SW480 (cell line): ENCODE data around the gene SPART.
A peak's percentile ranks its signal among the peaks of the same experiment; 100 is the strongest.

ENCODE experiments used
- DNase-seq: peaks from one replicate; pipeline ENCODE4 v3.0.0-alpha.2; 2016; ENCODE audit warnings: low spot score

The SPART gene

DNA sequence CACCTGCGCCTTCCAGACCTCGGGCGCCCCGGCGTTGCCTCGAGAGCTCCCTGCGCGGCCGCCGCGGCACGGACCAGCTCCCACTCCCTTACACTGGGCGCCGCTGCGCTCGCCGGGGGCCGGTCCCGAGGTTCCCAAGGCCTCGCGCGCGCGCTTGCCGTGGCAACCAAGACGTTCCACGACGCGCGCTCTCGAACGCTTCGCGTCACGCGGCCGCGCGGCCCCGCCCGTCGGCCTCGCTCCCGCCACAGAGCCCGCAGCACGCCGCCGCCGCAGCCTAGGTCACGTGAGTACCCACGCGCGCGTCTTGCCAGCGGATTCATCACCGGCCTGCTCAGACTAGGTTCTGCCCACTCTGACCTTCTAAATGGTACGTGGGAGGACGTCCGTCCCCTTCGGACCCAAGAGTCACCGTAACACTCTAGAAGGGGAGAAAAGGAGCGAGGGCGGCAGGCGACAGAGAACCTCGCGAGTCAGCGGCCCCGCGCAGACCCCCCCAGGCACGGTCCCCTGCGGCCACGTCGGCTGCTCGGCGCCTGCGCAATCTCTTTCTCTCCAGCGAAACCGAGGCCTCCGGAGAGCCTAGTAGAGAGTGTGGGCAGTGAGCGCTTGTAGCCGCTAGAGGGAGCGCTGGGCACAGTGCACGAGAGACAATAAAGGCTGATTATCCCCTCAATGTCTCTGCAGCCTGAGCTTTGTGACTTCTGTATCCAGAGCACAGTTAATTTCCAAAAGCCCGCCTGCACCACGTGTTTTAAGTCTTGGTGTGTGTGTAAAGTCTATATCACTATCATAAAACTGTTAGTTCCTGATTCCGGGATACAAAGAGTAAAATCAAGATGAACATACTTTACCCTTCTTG lies at the start of gene SPART:
TSS of gene SPART (minus strand) at position 173 of the 862 bp plus-strand sequence. CDS start 10,564 bp downstream, outside the sequence.
- peak; percentile 39 for DNase-seq

DNA sequence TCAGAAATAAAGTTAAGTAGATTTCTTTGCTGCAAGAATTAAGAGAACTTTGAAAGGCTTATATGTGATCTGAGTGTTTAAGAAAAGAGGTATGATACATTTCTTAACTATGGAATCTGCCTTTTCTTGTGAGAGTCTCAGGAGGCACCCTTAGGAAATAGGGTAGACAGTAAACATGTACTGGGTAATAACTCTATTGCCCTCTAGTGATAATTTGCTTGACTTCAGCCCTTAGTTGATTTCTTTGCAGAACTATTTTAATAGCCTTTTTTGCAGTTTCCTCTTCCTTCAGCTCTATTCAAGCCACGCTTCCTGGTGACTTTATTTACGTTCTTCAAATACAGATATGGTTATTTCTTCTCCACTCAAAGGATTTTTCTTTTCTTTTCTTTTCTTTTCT lies 49.1 kb upstream of the SPART start:
- peak; percentile 28 for DNase-seq

DNA sequence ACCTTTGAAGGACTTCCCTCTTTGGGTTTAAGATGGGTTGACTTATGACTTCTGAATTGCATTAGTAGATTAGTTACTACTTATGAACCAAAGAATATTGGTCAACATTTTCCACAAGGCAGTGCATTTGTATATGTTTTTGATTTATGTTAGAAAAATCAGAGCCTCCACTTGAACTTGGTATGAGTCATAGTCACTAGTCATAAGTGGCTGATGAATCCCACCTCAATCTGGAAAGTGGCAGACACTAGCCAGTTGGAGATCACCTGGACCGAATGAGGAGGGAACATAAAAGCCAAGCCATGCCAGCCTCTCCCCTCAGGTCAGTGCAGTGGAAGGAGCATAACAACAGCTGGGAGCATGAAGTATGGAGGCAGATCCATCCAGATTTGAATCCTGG lies 39.3 kb upstream of the SPART start:
- no peak for DNase-seq

DNA sequence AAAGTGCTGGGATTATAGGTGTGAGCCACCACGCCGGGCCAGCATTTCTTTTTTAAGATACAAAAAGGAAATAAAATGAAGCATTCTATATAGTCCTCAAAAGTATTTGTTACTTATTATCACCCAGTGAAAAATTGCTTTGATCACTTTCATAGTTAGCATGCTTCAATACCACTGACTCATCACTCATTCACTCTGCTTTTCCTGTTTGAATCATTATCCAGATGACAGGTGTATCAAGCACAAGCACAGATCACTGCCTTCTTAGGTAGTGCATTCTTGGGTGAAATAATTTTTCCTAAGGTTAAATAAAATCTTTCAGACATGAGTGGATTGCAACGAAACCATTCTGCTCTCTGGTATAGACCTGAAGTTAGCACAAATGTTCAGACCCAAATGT lies 35.8 kb upstream of the SPART start:
- peak; percentile 36 for DNase-seq

DNA sequence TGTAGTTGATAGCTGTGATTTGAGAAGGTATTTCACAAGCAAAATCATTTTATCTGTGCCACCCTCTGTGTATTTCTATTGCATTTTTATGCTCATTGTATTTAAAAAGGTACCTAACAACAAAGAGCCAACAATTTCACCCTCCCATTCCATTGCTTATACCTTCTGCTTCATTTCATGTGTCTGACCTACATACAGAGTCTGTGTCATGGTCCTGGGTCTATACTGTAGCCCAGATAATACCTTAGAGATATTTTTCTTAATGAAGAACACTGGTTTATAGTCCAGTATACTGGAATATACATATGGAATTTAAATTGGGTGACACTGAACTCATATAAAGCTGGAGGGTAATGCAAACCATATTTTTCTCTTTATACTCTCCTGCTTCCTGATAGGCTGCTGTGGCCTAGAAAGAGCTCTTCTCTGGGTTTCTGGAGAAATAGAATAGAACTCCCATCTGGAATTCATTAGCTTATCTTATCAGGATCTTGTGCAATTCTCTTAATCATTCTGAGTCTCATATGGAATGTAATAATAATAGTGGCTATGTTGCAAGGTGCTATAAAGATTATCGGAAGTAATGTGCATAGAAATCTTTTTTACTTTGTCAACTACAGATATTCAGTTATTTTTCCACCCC lies 31.8 kb upstream of the SPART start:
- DNase-seq: no peak

DNA sequence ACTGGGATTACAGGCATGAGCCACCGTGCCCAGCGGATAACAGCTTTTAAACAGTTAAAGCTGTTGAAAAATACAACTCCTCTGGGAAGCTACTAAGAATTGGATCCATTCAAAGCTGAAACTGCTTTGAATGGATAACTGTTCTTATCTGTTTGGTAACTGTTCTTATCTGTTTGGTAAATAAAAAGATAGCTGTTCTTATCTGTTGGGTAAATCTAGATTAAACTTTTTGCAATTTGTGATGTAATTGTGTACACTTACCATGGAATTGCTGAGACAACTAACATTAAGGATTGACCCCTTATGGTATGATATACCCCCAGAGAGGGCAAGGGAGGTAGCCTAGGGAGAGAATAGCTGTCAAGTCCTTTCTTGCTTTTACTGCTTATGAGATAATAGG lies 27.9 kb upstream of the SPART start:
- no peak for DNase-seq

DNA sequence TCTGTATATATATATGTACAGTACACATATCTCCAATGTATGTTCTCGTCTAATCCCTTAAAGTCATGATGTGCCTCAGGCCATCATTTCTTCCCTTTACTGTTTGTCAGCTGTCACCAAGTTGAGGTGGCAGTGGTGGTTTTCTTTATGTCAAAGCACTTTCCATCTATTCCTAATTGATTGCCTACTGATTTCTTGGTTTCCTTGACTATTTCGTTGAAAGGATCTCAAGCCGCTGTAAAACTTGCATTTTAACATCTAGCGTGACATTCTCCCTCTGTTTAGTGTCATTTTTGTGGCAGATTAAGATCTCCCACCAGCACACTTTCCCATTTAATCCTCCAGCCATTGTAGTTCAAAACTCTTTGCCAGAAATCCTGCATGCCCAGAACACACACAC lies 25.0 kb upstream of the SPART start:
- DNase-seq: no peak

GRCh38 chr13:36370108-36370429 lies 23.9 kb upstream of the SPART start:
- no peak for DNase-seq

GRCh38 chr13:36369268-36370107 lies 23.3 kb upstream of the SPART start:
- no peak for DNase-seq

DNA sequence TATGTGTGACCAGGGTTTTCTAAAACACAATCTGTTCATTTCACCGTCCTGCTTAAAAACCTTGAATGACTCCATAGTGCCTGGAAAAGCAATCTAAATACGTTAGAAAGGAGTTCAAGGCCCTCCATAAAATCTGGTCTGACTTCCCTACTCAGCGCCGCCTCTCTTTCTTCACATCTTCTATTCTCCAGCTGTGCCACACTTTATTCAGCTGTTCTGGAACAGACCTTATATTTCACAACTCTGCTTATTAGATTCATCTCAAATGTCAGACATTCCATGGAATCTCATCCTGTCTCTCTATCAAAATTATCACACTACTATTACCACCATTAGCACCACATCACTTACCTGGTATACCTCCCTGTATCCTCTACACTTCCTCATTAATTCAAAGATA lies 19.8 kb upstream of the SPART start:
- no peak for DNase-seq

DNA sequence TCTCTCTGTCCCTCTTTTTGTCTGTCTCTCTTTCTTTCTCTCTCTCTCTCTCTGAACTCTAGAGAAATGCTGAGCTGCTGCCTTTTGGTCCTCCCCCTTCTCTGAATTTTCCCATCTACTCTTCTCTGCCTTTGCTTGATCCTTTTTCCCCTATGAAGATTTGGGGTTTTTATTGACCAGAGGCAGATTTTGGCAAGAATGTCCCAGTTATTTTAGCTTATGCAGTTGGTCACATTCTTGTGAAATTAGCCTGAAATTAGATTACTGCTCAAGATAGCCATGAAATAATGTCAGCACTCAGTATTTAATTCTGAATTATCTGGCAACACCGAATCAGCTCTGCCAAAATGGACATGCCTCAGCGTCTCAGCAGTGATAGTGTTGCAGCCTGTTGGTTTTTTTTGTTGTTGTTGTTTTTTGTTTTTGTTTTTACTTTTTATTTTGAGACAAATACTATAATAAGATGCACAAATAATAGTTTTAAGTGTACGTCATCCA lies 17.2 kb upstream of the SPART start:
- no peak for DNase-seq

- no peak for DNase-seq
Measured at GRCh38 chr13:36362914-36363313, 16.7 kb upstream of the SPART start.

- DNase-seq: no peak
Measured at GRCh38 chr13:36362251-36362650, 16.1 kb upstream of the SPART start.

DNA sequence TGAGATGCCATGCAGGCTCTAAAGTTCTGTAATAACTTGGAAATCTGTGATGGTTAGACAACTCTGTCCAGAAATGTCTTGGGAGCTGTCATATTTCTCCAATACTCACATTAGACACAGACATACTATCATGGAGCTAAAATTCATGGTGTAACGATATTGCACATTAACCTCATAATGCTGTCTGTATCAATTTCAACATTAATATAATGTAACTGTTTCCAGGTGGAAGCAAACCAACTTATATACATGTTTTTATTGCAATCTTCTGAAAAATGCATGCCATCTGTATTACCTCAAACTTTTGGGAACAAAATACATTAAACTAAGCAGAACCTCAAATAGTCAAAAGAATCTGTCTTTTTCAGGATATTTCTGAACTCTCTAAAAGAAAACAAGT lies 14.7 kb upstream of the SPART start:
- DNase-seq: no peak

DNA sequence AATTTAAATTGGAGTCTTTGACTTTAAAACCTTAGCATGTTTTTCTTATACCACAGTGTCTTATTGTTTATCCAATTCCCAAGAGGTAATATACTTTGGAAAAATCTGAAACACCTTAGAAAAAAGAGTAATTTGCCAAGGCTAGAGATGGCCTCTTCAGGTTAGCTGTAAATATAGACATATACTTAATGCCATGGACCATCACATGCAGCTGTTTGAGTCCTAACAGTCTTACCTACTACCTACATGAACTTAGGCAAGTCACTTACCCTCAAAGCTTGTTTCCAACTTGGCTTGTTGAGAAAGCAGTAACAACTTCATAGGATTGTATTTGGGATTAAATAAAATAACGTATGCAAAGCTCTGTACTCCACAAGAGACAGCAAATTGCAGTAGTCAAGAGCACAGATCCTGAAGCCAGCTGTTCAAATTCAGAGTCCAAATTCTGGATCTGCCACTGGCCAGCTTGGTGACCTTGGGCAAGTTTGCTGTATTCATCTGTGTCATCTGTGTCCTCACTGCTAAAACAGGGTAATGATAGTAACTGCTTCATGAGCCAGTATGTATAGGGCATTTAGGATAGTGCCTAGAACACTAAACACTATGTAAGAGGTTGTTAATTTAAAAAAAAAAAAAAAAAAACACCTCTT lies 13.2 kb upstream of the SPART start:
- DNase-seq: no peak

DNA sequence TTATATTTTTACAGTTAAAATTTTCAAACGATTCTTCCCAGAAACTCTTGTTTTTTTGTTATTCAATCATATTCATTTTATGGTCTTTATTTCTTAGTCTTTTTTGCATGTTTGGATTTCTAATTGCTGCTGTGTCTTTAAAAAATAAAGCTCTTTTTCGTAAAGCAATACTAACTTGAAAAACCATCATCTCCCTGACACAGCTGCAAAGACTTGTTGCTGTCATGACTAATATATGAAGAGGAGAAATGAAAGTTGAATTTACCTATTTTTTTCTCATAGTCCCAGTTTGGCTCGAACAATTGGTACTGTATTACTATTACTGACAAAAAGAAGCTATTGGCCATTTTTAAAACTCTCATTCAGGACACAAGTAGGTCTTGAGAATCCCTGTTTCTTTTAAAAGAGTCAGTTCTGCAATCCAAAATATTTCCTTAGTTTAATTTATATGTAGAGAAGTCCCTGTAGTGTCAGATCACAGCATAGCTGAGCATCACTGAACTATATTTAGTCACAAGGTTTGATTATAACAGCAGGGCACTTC lies 12.1 kb upstream of the SPART start:
- DNase-seq: no peak

DNA sequence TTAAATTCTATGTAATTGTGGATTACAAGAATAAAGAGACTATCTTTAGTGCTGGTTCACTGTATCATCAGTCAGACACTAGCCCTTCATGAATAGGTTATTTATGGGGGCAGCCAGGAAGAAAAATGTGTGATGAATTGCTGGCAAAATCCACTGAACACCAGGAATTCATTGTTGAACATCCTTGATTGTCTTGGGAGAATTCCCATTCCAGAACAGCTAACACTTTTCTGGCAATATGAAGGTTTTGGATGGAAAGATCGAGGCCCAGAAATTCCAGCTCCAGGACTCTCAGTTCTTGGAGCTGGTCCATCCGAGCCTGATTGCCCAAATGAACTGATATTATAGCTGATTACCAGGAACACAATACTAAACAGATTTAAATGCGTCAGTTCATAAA lies 11.5 kb upstream of the SPART start:
- DNase-seq: no peak

DNA sequence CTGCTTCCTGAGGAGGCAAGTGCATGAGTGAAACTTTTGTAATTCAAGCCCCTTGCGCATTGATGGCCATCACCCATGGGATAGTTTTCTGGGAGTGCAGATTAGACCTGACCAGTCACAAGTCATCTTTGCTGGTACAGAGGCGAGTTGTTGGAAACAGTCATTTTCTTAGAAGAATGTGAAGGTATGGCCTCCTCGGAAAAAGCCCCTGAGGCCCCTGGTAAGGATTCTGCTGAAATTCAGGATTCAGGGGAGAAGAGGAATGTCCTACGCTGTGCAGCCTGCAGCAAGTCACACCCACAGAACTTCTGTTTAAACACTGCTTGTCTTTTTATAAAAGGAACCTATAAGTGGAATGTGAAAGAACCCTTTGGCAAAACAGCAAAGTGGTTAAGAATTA lies 11.0 kb upstream of the SPART start:
- DNase-seq: no peak

DNA sequence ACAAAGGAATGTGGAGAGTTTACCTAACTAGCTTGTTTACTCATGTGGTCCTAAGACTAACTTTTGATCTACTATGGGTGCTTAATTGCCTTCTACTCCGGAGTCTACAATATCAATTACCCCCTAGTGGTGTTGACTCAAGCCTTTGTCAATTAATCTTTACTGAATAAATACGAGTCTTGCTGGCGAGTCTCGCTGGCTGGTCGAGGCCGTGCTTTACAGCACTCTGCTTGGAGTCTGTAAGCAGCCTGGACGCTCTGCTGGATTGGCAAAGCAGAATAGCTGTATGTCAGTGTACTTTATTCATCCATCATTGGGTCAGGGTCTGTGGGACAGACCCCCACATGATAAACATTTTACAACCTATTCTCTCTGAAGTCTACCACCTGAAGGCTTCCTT lies 9.9 kb upstream of the SPART start:
- no peak for DNase-seq

DNA sequence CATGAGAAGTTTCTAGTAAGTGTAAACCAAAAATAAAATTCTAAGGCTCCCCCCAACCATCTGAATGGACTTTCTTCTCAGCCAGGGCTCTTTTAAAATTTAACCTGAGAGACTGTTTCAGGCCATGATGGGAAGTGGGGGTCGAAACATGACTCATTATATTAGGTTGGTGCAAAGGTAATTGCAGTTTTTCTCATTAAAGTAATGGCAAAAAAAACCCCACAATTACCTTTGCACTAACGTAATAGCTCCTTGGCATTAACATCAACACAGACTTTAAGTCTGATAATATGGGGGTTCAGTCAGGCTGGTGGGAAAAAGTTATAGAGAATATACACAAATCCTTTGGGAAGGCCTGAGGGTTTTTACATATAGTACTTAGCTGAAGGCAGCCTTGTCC lies 9.4 kb upstream of the SPART start:
- DNase-seq: no peak

DNA sequence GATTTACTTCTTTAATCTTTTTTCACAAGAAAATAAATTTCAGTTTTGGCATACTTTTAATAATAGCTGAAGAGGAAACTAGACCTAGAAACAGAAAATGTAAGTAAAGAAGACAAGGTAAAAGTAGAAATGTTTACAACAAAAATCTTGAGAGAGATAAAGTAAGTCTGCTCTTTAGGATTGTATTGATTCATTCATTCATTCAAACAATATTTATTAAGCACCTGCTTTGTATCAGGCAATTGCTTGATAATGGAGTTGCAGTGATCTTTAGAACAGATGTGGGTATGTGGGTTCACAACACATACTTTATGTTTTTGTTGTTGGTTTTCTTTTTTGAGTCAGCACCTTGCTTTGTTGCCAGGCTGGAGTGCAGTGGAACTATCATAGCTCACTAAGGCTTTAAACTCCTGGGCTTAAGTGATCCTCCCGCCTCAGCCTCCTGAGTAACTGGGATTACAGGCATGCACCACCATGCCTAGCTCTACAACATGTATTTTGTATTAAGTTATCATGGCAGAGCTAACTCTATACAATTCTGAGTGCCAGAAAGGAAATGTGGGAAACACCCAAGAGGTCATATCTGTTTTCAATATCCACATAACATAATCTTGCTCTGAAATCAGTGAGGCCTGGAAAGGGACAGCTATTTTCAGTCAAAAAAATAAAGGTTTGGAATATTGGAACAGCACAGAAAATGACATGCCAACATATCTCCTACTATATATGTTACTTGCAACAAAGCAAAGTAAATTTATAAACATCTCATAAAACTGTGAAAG lies 8.8 kb upstream of the SPART start:
- DNase-seq: no peak
